Smooth muscle cell of the pulmonary artery (primary cell): ENCODE results near the gene RESP18. TPM values are rescaled to one million over a fixed set of nuclear protein-coding genes. Genes with fewer than 3 reads are reported as not detected.

ENCODE experiments used
- total RNA-seq: library from RNA; depleted of rRNA; stranded (reverse); fragments of >200 nt; gene quantifications from 2 replicates; pipeline ENCODE4 v1.2.3, GENCODE V29; 2014

Gene RESP18
- not detected in 2 replicates for total RNA-seq

GRCh38 chr2:219332542-219332941 lies at the start of gene RESP18:
Gene RESP18, minus strand, starts transcription at chr2:219332744.

GRCh38 chr2:219309278-219309677 lies 23.3 kb downstream of the RESP18 start, which contains the start of gene PTPRN:
Gene PTPRN, minus strand, starts transcription at chr2:219309401. Its CDS starts 69 bp downstream, at chr2:219309332.

GRCh38 chr2:219279151-219279915 lies 53.2 kb downstream of the RESP18 start, which contains the start of gene DNAJB2:
Gene DNAJB2, plus strand, starts transcription at chr2:219279366. Its CDS starts 468 bp downstream, at chr2:219279834.

Other genes starting within 250 kb of the RESP18 start
- gene NHEJ1, start 171.9 kb downstream of the RESP18 start, total RNA-seq: 18.5 and 22.0 TPM in 2 replicates
- gene SLC23A3, start 162.7 kb downstream of the RESP18 start, total RNA-seq: 2.9 and 8.1 TPM in 2 replicates
- 31.5 and 43.7 TPM in 2 replicates for gene CNPPD1, start 155.8 kb downstream of the RESP18 start, total RNA-seq
- gene RETREG2, start 154.5 kb downstream of the RESP18 start, total RNA-seq: 75.5 and 88.8 TPM in 2 replicates
- 18.1 and 26.0 TPM in 2 replicates for gene ZFAND2B, start 126.0 kb downstream of the RESP18 start, total RNA-seq
- gene ABCB6, start 113.8 kb downstream of the RESP18 start, total RNA-seq: 69.9 and 77.9 TPM in 2 replicates
- gene ATG9A, start 103.1 kb downstream of the RESP18 start, total RNA-seq: 73.2 and 73.7 TPM in 2 replicates
- 41.4 and 52.1 TPM in 2 replicates for gene ANKZF1, start 102.9 kb downstream of the RESP18 start, total RNA-seq
- gene GLB1L, start 87.3 kb downstream of the RESP18 start, total RNA-seq: 12.1 and 14.9 TPM in 2 replicates
- gene STK16, start 87.3 kb downstream of the RESP18 start, total RNA-seq: 31.2 and 31.4 TPM in 2 replicates
- not detected in 2 replicates for gene TUBA4B, start 79.5 kb downstream of the RESP18 start, total RNA-seq
- gene TUBA4A, start 78.8 kb downstream of the RESP18 start, total RNA-seq: 17.9 and 19.6 TPM in 2 replicates
- gene DNAJB2, start 53.4 kb downstream of the RESP18 start, total RNA-seq: 74.7 and 78.8 TPM in 2 replicates
- 23.5 and 45.4 TPM in 2 replicates for gene PTPRN, start 23.3 kb downstream of the RESP18 start, total RNA-seq
- 68.5 and 91.9 TPM in 2 replicates for gene DNPEP, start 55.2 kb upstream of the RESP18 start, total RNA-seq
- gene DES, start 85.6 kb upstream of the RESP18 start, total RNA-seq: 1.1 and 3.0 TPM in 2 replicates
- 45.7 and 87.2 TPM in 2 replicates for gene SPEG, start 102.1 kb upstream of the RESP18 start, total RNA-seq
- 60.6 and 64.6 TPM in 2 replicates for gene GMPPA, start 166.1 kb upstream of the RESP18 start, total RNA-seq
- 0.39 and 0.46 TPM in 2 replicates for gene ASIC4, start 181.7 kb upstream of the RESP18 start, total RNA-seq
- 341 and 462 TPM in 2 replicates for gene CHPF, start 211.1 kb upstream of the RESP18 start, total RNA-seq
- gene TMEM198, start 211.3 kb upstream of the RESP18 start, total RNA-seq: 1.3 and 1.4 TPM in 2 replicates
- 57.9 and 64.4 TPM in 2 replicates for gene OBSL1, start 238.8 kb upstream of the RESP18 start, total RNA-seq
- gene INHA, start 239.6 kb upstream of the RESP18 start, total RNA-seq: 0.26 and 0.43 TPM in 2 replicates